A549 (cell line): ENCODE measurements around the gene GRID1.

Source experiments
- CBX8 ChIP-seq: fragments of 200-600 bp; sonication (generic); IDR thresholded peaks from 2 replicates; pipeline ENCODE4 v1.6.1; 2016
- CEBPB ChIP-seq, 2 experiments: fragments of >200 bp in 1 of 2; sonication (Bioruptor Twin) in 1 of 2; formaldehyde crosslinking in 1 of 2; IDR thresholded peaks; 2 replicates each; pipeline ENCODE4 v1.6.1; 2012 to 2016
- CTCF ChIP-seq: fragments of >200 bp; sonication (Bioruptor Twin); formaldehyde crosslinking; IDR thresholded peaks from 3 replicates; pipeline ENCODE4 v1.5.1; 2016
- EP300 ChIP-seq, 2 experiments: fragments of >200 bp; sonication (Bioruptor Twin); formaldehyde crosslinking; IDR thresholded peaks; 2 replicates in 1 of 2; 3 replicates in 1 of 2; pipeline ENCODE4 v1.6.1; 2016 to 2017
- ESRRA ChIP-seq: fragments of 150-350 bp; IDR thresholded peaks from 2 replicates; pipeline ENCODE4 v1.6.1; 2014; ENCODE audit warnings: mild to moderate bottlenecking, low read length, borderline replicate concordance
- GATA3 ChIP-seq: IDR thresholded peaks from 2 replicates; pipeline ENCODE4 v1.6.1; 2012; ENCODE audit warnings: borderline replicate concordance
- HDAC2 ChIP-seq: fragments of 200-600 bp; sonication (generic); IDR thresholded peaks from 2 replicates; pipeline ENCODE4 v1.6.1; 2016
- MAX ChIP-seq: IDR thresholded peaks from 2 replicates; pipeline ENCODE4 v1.6.1; 2012
- MYC ChIP-seq: IDR thresholded peaks from 2 replicates; pipeline ENCODE4 v1.6.1; 2012; ENCODE audit warnings: mild to moderate bottlenecking, inconsistent platforms, low read length, improper control_type of control experiment, borderline replicate concordance
- NFE2L2 ChIP-seq: fragments of 150-350 bp; conservative IDR thresholded peaks from 2 replicates; pipeline ENCODE4 v1.6.1; 2014; ENCODE audit warnings: low read length
- NR3C1 ChIP-seq: fragments of >200 bp; sonication (Bioruptor Twin); formaldehyde crosslinking; IDR thresholded peaks from 3 replicates; pipeline ENCODE4 v1.6.1; 2017
- POLR2A ChIP-seq: IDR thresholded peaks from 2 replicates; pipeline ENCODE4 v1.6.1; 2012; ENCODE audit warnings: mild to moderate bottlenecking, low read length
- TF ChIP-seq, protein P1 (sequence below): fragments of 150-350 bp; IDR thresholded peaks from 2 replicates; pipeline ENCODE4 v1.6.1; 2014; ENCODE audit warnings: low read depth, mild to moderate bottlenecking, low read length
- TF ChIP-seq, protein P2 (sequence below): fragments of 450-650 bp; IDR thresholded peaks from 2 replicates; pipeline ENCODE4 v1.6.1; 2014; ENCODE audit warnings: antibody characterized with exemption

DNA sequence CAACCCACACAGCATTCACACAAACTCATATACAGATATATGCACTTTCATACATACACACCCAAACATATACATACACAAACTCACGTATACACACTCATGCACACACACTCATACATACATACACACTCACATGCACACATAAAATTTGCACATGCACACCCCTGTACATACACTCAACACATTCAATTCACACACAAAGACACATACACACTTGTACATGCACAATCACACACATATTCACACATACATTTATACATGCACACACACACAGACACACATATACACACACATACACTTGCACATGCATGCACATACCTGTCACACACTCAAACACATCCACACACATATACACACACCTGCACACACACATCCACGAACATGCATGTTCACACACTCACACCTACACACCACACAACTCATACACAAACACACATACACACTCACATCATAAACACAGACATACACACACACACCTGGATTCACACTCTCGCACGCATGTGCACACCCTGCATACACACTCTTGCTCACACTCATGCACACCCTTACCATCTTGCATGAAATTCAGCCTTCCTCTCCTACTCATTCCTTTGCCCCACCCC lies 451.2 kb downstream of the GRID1 start:
- TF ChIP-seq GATA3 (no peak), HDAC2 (no peak), CTCF (no peak), ESRRA (no peak), EP300 (IDR thresholded peaks at IDR 0.05) (no peak), NR3C1 (no peak), NFE2L2 (no peak), CEBPB (IDR thresholded peaks at IDR 0.05) (no peak), MAX (no peak), CBX8 (no peak), POLR2A (no peak), MYC (no peak)
- TF ChIP-seq, protein P1, sequence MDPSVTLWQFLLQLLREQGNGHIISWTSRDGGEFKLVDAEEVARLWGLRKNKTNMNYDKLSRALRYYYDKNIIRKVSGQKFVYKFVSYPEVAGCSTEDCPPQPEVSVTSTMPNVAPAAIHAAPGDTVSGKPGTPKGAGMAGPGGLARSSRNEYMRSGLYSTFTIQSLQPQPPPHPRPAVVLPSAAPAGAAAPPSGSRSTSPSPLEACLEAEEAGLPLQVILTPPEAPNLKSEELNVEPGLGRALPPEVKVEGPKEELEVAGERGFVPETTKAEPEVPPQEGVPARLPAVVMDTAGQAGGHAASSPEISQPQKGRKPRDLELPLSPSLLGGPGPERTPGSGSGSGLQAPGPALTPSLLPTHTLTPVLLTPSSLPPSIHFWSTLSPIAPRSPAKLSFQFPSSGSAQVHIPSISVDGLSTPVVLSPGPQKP, result no peak
- TF ChIP-seq, protein P2, sequence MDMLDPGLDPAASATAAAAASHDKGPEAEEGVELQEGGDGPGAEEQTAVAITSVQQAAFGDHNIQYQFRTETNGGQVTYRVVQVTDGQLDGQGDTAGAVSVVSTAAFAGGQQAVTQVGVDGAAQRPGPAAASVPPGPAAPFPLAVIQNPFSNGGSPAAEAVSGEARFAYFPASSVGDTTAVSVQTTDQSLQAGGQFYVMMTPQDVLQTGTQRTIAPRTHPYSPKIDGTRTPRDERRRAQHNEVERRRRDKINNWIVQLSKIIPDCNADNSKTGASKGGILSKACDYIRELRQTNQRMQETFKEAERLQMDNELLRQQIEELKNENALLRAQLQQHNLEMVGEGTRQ, result no peak
